Nephron progenitor cell (in vitro differentiated cells): Measurements from ENCODE around the gene WWOX.
"Not testable (repeated sequence)": the region's sequence is repeated elsewhere in the genome, so short reads cannot be mapped to it uniquely, and the experiment has no call there.

Experiments
- DNase-seq: peaks from one replicate; pipeline ENCODE4 v3.0.0; 2021
- H3K27ac Mint-ChIP-seq: 2 replicates; pipeline ENCODE4 v1.8.0; 2021; ENCODE audit warnings: mild to moderate bottlenecking, moderate library complexity, mixed read lengths
- H3K27me3 Mint-ChIP-seq: 2 replicates; pipeline ENCODE4 v1.8.0; 2021; ENCODE audit warnings: mild to moderate bottlenecking, low read depth, mixed read lengths; ENCODE audit not compliant: poor library complexity
- H3K36me3 Mint-ChIP-seq: 2 replicates; pipeline ENCODE4 v1.8.0; 2021; ENCODE audit warnings: low read depth, mixed read lengths
- H3K4me1 Mint-ChIP-seq: 2 replicates; pipeline ENCODE4 v1.8.0; 2021; ENCODE audit warnings: mixed read lengths
- H3K4me3 Mint-ChIP-seq: 2 replicates; pipeline ENCODE4 v1.8.0; 2021; ENCODE audit warnings: mild to moderate bottlenecking, moderate library complexity, mixed read lengths
- H3K9me3 Mint-ChIP-seq: 2 replicates; pipeline ENCODE4 v1.8.0; 2021; ENCODE audit warnings: mild to moderate bottlenecking, moderate library complexity, mixed read lengths
- TF ChIP-seq, protein P1 (sequence below): fragments of 200-600 bp; sonication (generic); IDR thresholded peaks from 2 replicates; pipeline ENCODE4 v1.5.0; 2021; ENCODE audit warnings: antibody characterized with exemption

The WWOX gene

DNA sequence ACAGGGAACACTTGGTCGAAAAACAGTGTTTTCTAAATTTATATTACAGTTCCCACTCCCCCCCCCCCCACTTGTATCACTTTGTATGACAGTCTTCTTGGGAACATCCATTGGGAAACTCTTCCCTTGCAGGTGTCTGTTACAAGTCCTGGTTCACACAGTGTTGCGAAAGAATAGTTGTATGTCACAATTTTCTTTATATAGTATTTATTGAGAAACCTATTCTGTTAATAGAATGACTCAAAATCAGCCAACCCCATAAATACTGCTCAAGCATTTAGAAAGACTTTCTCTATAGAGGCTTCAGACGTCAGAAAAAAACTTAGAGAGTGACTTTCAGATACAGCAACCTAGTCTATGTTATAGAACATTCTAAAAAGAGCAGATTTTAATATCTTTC, 414.4 kb downstream of the WWOX start:
- Mint-ChIP-seq H3K27me3 (peaks cover 4% of the 10 kb centered on the region), H3K36me3 (no peaks in the 10 kb centered on the region), H3K9me3 (no peaks in the 10 kb centered on the region)

DNA sequence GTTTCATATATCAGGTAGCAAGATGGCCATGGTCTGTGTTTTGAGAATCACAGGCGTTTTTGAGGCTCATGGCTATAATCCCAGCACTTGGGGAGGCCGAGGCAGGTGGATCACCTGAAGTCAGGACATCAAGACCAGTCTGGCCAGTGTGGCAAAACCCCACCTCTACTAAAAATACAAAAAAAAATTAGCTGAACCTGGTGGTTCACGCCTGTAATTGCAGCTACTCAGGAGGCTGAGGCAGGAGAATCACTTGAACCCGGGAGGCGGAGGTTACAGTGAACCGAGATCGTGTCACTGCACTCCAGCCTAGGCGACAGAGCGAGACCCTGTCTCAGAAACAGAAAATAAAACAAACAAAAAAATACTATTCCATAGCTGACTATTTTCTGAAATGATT, 415.4 kb downstream of the WWOX start:
- H3K36me3 Mint-ChIP-seq, H3K4me3 Mint-ChIP-seq, H3K27ac Mint-ChIP-seq, H3K27me3 Mint-ChIP-seq, H3K4me1 Mint-ChIP-seq, DNase-seq, H3K9me3 Mint-ChIP-seq: not testable (repeated sequence)

More for the DNA sequence above, 414.4 kb downstream of the WWOX start:
- H3K4me1 Mint-ChIP-seq = no peaks in the 10 kb centered on the region
- no peak for DNase-seq
- H3K4me3 Mint-ChIP-seq = no peak overlapping the region
- H3K27ac Mint-ChIP-seq = no peak overlapping the region
- TF ChIP-seq, protein P1, sequence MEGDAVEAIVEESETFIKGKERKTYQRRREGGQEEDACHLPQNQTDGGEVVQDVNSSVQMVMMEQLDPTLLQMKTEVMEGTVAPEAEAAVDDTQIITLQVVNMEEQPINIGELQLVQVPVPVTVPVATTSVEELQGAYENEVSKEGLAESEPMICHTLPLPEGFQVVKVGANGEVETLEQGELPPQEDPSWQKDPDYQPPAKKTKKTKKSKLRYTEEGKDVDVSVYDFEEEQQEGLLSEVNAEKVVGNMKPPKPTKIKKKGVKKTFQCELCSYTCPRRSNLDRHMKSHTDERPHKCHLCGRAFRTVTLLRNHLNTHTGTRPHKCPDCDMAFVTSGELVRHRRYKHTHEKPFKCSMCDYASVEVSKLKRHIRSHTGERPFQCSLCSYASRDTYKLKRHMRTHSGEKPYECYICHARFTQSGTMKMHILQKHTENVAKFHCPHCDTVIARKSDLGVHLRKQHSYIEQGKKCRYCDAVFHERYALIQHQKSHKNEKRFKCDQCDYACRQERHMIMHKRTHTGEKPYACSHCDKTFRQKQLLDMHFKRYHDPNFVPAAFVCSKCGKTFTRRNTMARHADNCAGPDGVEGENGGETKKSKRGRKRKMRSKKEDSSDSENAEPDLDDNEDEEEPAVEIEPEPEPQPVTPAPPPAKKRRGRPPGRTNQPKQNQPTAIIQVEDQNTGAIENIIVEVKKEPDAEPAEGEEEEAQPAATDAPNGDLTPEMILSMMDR = no peak

GRCh38 chr16:78515421-78515820, 416.0 kb downstream of the WWOX start:
- peaks cover 7% of the 10 kb centered on the region for H3K9me3 Mint-ChIP-seq
- H3K27me3 Mint-ChIP-seq = peaks cover 7% of the 10 kb centered on the region
- TF ChIP-seq, protein P1 = no peak
- H3K27ac Mint-ChIP-seq = peak overlapping the region; percentile 15
- H3K4me1 Mint-ChIP-seq = no peaks in the 10 kb centered on the region
- H3K4me3 Mint-ChIP-seq = no peak overlapping the region
- no peak for DNase-seq
- H3K36me3 Mint-ChIP-seq = peaks cover 8% of the 10 kb centered on the region

DNA sequence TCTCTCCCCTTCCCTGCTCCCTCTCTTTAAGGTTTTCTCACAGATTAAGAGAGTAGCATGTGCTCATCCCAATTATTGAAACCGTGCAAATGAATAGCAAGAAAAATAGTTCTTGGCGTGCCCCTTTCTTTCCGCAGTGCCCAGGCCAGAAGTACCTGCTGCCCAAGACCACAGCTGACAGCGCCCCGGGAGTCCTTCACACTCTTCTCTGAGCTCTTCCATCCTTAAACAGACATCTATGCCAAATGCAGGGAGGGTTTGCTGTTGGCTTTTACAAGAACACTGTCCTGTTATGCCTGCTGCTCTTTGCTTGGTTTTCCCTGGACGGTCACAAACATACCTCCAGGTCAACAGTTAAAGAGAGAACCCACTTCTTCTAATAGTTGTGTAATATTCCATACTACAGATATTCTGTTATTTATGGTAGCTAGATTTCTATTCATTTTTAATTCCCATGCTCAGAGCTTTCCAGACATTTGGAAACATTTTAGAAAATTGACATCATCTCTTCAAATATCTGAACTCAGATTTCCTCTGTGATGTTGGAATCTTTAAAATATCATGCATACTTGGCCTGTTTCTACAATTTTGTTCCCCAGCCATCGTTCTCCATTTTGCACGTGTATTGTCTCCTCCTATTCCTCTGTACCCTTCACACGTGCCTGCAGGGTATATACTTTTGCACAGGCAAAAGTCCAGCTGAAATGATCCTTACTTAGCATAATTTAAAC, 416.7 kb downstream of the WWOX start:
- H3K4me1 Mint-ChIP-seq = no peaks in the 10 kb centered on the region
- no peak overlapping the region for H3K4me3 Mint-ChIP-seq
- H3K27me3 Mint-ChIP-seq = peaks cover 7% of the 10 kb centered on the region
- H3K36me3 Mint-ChIP-seq = peaks cover 8% of the 10 kb centered on the region
- H3K9me3 Mint-ChIP-seq = peaks cover 7% of the 10 kb centered on the region
- no peak for DNase-seq
- no peak overlapping the region for H3K27ac Mint-ChIP-seq
- TF ChIP-seq, protein P1 = no peak

DNA sequence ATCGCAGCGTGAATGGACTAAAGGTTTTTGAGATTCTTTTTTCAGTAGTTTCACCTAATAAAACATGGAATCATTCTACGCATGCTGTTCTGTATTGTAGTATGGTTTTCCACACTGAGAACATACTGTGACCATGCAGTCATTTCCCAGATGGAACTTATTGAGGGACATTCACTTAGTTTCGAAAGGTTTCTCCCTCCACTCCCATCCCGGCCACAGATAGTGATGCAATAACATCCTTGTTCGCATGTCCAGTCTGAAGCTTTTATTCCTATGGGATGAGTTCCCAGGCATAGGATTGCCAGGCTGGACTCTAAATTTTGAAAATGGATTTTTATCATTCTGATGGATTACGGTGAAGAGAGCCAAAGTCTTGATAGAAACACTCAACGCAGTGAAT, 420.4 kb downstream of the WWOX start:
- Mint-ChIP-seq H3K4me3 (no peak overlapping the region), H3K36me3 (peaks cover 8% of the 10 kb centered on the region), H3K4me1 (peaks cover 27% of the 10 kb centered on the region), H3K27me3 (peaks cover 12% of the 10 kb centered on the region), H3K27ac (no peak overlapping the region), H3K9me3 (peaks cover 7% of the 10 kb centered on the region)
- TF ChIP-seq, protein P1 = no peak
- no peak for DNase-seq

DNA sequence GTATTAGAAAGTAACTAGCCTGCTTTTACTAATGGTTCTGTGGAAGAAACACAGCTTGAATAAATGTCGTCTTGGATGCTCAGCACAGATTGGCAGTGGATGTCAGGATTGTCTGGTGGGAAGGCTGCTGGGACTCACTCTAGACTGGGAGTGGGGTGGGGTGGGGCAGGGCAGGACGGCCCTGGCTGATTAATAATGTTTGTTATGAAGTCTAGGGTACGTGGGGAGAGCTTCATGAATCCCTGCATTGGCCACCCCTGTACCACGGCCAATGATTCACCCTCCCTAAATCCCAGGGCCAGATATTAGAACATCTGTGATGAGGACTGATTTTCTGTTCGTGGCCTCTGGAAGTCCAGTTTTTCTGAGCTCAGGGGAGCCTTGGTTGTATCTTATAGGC, 421.0 kb downstream of the WWOX start:
- Mint-ChIP-seq H3K27ac (no peak overlapping the region), H3K27me3 (peaks cover 12% of the 10 kb centered on the region), H3K4me3 (no peak overlapping the region), H3K4me1 (peaks cover 28% of the 10 kb centered on the region), H3K9me3 (peaks cover 7% of the 10 kb centered on the region), H3K36me3 (peaks cover 8% of the 10 kb centered on the region)
- TF ChIP-seq, protein P1 = no peak
- DNase-seq = no peak
